ENCODE results near the gene PPFIA2. TPM values are rescaled to one million over a fixed set of nuclear protein-coding genes. Genes with fewer than 3 reads are reported as not detected.

The PPFIA2 gene
- total RNA-seq, 1 donor from 2014 or later: not detected

DNA sequence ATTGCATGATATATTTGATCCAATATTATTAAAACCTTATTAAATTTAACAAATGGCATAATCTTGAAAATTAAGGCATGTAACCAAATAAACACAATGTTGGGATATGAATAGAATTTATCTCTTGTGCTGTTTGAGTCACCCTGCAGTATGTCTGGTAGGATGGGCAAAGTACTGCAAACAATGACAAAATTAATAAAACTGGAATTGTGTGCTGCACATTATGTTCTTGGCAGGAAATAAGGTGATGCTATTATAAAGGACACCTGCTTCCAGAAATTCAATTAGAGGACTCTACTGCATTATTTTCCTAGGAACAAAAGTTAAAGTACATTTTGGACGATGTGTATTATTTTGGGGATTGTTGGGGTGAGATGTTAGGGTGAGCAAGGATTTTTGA lies 132.7 kb downstream of the PPFIA2 start:
- Histone ChIP-seq H3K27me3 (ENCODE audit: control insufficient read depth, insufficient read depth, low read length) (no peaks in the 10 kb centered on the region), H3K4me3 (ENCODE audit: low read depth, low read length) (no peak overlapping the region), H3K36me3 (ENCODE audit: control insufficient read depth, insufficient read depth, low read length) (no peaks in the 10 kb centered on the region)
- no peak for DNase-seq (ENCODE audit: low read depth)
- no peak for TF ChIP-seq CTCF (IDR thresholded peaks at IDR 0.05; ENCODE audit: insufficient read depth, low read length, poor library complexity, severe bottlenecking)

DNA sequence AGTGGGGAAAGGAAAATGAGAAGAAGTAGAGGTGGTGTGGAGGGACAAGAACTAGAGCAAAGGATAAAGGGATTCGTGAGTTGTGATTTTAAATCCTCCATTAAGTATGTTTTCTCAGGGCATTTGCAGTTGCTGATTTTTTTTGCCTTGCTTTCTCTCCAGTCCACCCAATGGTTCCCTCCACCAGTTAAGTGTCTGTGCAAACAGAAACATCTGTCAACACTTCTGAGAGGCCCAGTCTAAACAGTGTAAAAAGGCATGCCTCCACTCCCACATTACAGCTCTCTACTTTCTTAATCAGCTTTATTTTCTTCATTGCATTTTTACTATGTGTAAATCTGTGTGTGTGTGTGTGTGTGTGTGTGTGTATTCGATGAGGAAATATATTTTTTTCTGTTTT lies 141.2 kb downstream of the PPFIA2 start:
- Histone ChIP-seq H3K4me3 (ENCODE audit: low read depth, low read length) (no peak overlapping the region), H3K36me3 (ENCODE audit: control insufficient read depth, insufficient read depth, low read length) (no peaks in the 10 kb centered on the region), H3K27me3 (ENCODE audit: control insufficient read depth, insufficient read depth, low read length) (no peaks in the 10 kb centered on the region)
- TF ChIP-seq CTCF (IDR thresholded peaks at IDR 0.05; ENCODE audit: insufficient read depth, low read length, poor library complexity, severe bottlenecking): no peak
- no peak for DNase-seq (ENCODE audit: low read depth)

- H3K4me3 ChIP-seq (ENCODE audit: low read depth, low read length): no peak overlapping the region
- no peak for TF ChIP-seq CTCF (IDR thresholded peaks at IDR 0.05; ENCODE audit: insufficient read depth, low read length, poor library complexity, severe bottlenecking)
- no peaks in the 10 kb centered on the region for H3K36me3 ChIP-seq (ENCODE audit: control insufficient read depth, insufficient read depth, low read length)
- DNase-seq (ENCODE audit: low read depth): no peak
- no peaks in the 10 kb centered on the region for H3K27me3 ChIP-seq (ENCODE audit: control insufficient read depth, insufficient read depth, low read length)
Observed at GRCh38 chr12:81615026-81615588, 144.0 kb downstream of the PPFIA2 start.

DNA sequence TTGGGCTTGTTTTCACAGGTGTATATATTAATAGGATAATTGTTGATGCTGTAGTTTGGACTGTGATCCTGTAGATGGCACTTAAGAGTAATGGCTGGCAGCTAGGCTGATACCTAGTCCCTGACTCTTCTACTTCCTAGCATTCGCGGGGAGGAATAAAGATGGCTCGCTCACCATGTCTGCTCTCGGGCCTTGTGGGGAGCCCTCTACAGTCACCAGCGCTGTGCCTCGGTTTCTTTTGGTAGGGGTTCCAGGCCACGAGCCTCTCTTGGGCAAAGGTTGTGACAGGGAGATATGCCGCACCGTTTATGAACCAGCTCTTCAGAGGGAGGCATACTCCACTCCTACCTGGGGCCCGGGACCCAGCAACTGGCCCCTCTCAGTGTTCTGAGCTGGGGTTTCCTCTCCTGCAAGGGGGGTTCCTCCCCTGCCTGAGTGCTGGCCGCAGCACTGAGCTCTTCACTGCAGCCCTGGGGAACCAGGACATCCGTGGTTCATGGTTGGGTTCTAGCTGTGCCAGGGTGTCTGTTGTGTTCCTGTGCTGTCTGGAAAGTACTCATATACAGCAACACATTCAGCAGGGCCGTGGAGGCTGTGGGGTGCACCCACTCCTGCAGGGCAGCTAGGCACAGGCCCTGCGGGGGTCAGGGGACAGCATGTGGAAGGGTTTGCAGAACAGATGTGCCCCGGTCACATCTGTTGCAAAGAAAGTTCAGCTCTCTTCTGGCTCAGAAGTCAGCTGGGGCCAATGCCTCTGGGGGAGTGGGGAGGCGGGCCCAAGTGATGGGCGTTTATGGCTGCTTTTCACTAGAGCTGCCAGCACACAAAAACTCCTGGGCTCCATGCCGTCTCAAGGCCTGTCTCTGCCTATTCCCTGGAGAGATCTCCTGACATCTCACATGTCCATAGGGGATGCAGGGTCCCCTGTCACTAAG lies 147.9 kb downstream of the PPFIA2 start:
- DNase-seq (ENCODE audit: low read depth): no peak
- H3K36me3 ChIP-seq (ENCODE audit: control insufficient read depth, insufficient read depth, low read length): no peaks in the 10 kb centered on the region
- peak; percentile 43 for TF ChIP-seq CTCF (IDR thresholded peaks at IDR 0.05; ENCODE audit: insufficient read depth, low read length, poor library complexity, severe bottlenecking)
- no peaks in the 10 kb centered on the region for H3K27me3 ChIP-seq (ENCODE audit: control insufficient read depth, insufficient read depth, low read length)
- H3K4me3 ChIP-seq (ENCODE audit: low read depth, low read length): no peak overlapping the region

GRCh38 chr12:81597928-81598604 lies 161.1 kb downstream of the PPFIA2 start:
- Histone ChIP-seq H3K36me3 (ENCODE audit: control insufficient read depth, insufficient read depth, low read length) (no peaks in the 10 kb centered on the region), H3K27me3 (ENCODE audit: control insufficient read depth, insufficient read depth, low read length) (no peaks in the 10 kb centered on the region), H3K4me3 (ENCODE audit: low read depth, low read length) (no peak overlapping the region)
- no peak for DNase-seq (ENCODE audit: low read depth)
- no peak for TF ChIP-seq CTCF (IDR thresholded peaks at IDR 0.05; ENCODE audit: insufficient read depth, low read length, poor library complexity, severe bottlenecking)

Data from kidney epithelial cell (primary cell).